ENCODE data around the gene MYOM1.

DNA sequence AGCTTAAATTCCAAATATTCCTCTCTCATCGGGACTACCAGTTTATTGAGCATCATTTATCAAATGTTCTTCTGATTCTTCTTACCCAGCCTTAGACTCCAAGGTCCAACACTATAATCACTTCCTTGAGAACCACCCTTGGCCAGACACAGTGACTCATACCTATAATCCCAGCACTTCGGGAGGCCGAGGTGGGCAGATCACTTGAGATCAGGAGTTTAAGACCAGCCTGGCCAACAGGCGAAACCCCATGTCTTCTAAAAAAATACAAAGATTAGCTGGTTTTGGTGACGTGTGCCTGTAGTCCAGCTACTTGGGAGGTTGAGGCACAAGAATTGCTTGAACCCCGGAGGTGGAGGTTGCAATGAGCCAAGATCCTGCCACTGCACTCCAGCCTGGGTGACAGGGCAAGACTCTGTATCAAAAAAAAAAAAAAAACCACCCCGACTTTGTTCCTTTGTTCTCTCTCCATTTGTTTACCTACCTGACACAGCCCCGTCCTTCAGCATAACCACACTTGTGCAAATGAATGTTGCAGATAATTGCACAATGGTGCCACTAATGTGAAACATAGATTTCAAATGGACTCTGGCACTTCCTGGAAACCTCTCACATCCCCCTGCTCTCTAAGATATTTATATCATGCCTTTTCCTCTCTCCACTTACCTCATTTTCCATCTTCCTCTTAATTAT lies 167.9 kb downstream of the MYOM1 start:
- TF ChIP-seq, protein P1, sequence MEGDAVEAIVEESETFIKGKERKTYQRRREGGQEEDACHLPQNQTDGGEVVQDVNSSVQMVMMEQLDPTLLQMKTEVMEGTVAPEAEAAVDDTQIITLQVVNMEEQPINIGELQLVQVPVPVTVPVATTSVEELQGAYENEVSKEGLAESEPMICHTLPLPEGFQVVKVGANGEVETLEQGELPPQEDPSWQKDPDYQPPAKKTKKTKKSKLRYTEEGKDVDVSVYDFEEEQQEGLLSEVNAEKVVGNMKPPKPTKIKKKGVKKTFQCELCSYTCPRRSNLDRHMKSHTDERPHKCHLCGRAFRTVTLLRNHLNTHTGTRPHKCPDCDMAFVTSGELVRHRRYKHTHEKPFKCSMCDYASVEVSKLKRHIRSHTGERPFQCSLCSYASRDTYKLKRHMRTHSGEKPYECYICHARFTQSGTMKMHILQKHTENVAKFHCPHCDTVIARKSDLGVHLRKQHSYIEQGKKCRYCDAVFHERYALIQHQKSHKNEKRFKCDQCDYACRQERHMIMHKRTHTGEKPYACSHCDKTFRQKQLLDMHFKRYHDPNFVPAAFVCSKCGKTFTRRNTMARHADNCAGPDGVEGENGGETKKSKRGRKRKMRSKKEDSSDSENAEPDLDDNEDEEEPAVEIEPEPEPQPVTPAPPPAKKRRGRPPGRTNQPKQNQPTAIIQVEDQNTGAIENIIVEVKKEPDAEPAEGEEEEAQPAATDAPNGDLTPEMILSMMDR (IDR thresholded peaks at IDR 0.05), result no peak
- TF ChIP-seq POLR2A (IDR thresholded peaks at IDR 0.05), result no peak
- no peak for TF ChIP-seq POLR2AphosphoS5 (IDR thresholded peaks at IDR 0.05)
